Measurements from ENCODE around the gene TACO1.

TACO1 gene

GRCh38 chr17:63587770-63588169 is 12.9 kb upstream of the TACO1 start:
- Histone ChIP-seq H3K27me3 (replicated peaks; ENCODE audit: control insufficient read depth, insufficient read depth, low read length) (no peaks in the 10 kb centered on the region), H3K36me3 (ENCODE audit: control insufficient read depth, insufficient read depth, low read length) (peaks cover 37% of the 10 kb centered on the region), H3K4me3 (replicated peaks; ENCODE audit: low read depth, low read length) (no peak overlapping the region)
- DNase-seq (ENCODE audit: extremely low read depth, insufficient read length): no peak
- TF ChIP-seq CTCF (IDR thresholded peaks at IDR 0.05; ENCODE audit: insufficient read depth, low read length, poor library complexity, severe bottlenecking): no peak

- no peak for TF ChIP-seq CTCF (IDR thresholded peaks at IDR 0.05; ENCODE audit: insufficient read depth, low read length, poor library complexity, severe bottlenecking)
- H3K36me3 ChIP-seq (ENCODE audit: control insufficient read depth, insufficient read depth, low read length): peaks cover 32% of the 10 kb centered on the region
- H3K4me3 ChIP-seq (replicated peaks; ENCODE audit: low read depth, low read length): no peak overlapping the region
Observed at GRCh38 chr17:63588797-63589196, 11.9 kb upstream of the TACO1 start.

GRCh38 chr17:63589646-63590045 is 11.0 kb upstream of the TACO1 start:
- Histone ChIP-seq H3K36me3 (ENCODE audit: control insufficient read depth, insufficient read depth, low read length) (peaks cover 30% of the 10 kb centered on the region), H3K4me3 (replicated peaks; ENCODE audit: low read depth, low read length) (no peak overlapping the region), H3K27me3 (replicated peaks; ENCODE audit: control insufficient read depth, insufficient read depth, low read length) (no peaks in the 10 kb centered on the region)
- no peak for DNase-seq (ENCODE audit: extremely low read depth, insufficient read length)
- TF ChIP-seq CTCF (IDR thresholded peaks at IDR 0.05; ENCODE audit: insufficient read depth, low read length, poor library complexity, severe bottlenecking): no peak

More at GRCh38 chr17:63588797-63589196, 11.9 kb upstream of the TACO1 start:
- no peaks in the 10 kb centered on the region for H3K27me3 ChIP-seq (replicated peaks; ENCODE audit: control insufficient read depth, insufficient read depth, low read length)
- DNase-seq (ENCODE audit: extremely low read depth, insufficient read length): no peak

- Histone ChIP-seq H3K27me3 (replicated peaks; ENCODE audit: control insufficient read depth, insufficient read depth, low read length) (no peaks in the 10 kb centered on the region), H3K36me3 (ENCODE audit: control insufficient read depth, insufficient read depth, low read length) (peaks cover 18% of the 10 kb centered on the region), H3K4me3 (replicated peaks; ENCODE audit: low read depth, low read length) (no peak overlapping the region)
- no peak for TF ChIP-seq CTCF (IDR thresholded peaks at IDR 0.05; ENCODE audit: insufficient read depth, low read length, poor library complexity, severe bottlenecking)
- no peak for DNase-seq (ENCODE audit: extremely low read depth, insufficient read length)
Observed at GRCh38 chr17:63592797-63593196, 7.9 kb upstream of the TACO1 start.

- peaks cover 11% of the 10 kb centered on the region for H3K36me3 ChIP-seq (ENCODE audit: control insufficient read depth, insufficient read depth, low read length)
- DNase-seq (ENCODE audit: extremely low read depth, insufficient read length): no peak
- H3K27me3 ChIP-seq (replicated peaks; ENCODE audit: control insufficient read depth, insufficient read depth, low read length): no peaks in the 10 kb centered on the region
- no peak overlapping the region for H3K4me3 ChIP-seq (replicated peaks; ENCODE audit: low read depth, low read length)
- no peak for TF ChIP-seq CTCF (IDR thresholded peaks at IDR 0.05; ENCODE audit: insufficient read depth, low read length, poor library complexity, severe bottlenecking)
Observed at GRCh38 chr17:63595132-63595531, 5.6 kb upstream of the TACO1 start.
